H1 (cell line): ENCODE data around the gene SLC43A1. TPM values are rescaled to one million over a fixed set of nuclear protein-coding genes. Genes with fewer than 3 reads are reported as not detected.

Experiments
- CTCF ChIA-PET: fragments of 300-600 bp; sonication (Branson Sonifier 250); formaldehyde crosslinking; loops from one replicate; lab custom pipeline; 2021; ENCODE audit not compliant: partially characterized antibody; lab: Charles Lee
- POLR2A ChIA-PET: fragments of 300-600 bp; sonication (Branson Sonifier 250); formaldehyde crosslinking; loops from one replicate; lab custom pipeline; 2021; ENCODE audit warnings: inconsistent platforms; ENCODE audit not compliant: partially characterized antibody; lab: Charles Lee
- DNase-seq, 2 experiments: peaks; one replicate each; pipeline versions ENCODE4 v3.0.0 to v3.0.0-alpha.2; 2010 to 2022; ENCODE audit warnings: low spot score in 2 of 2, low read depth in 1 of 2, mixed read lengths in 1 of 2
- FAIRE-seq: peaks from 2 replicates; lab custom pipeline; 2011; peaks lifted over from hg19 to GRCh38; lab: Jason Lieb, UNC
- H2AFZ ChIP-seq: 2 replicates; pipeline ENCODE4 v1.8.1; 2012; ENCODE audit warnings: low read length, inconsistent platforms
- H2AK5ac ChIP-seq: 2 replicates; pipeline ENCODE4 v1.6.1; 2013; ENCODE audit warnings: low read depth, low read length
- H2BK120ac ChIP-seq: replicated peaks from 2 replicates; pipeline ENCODE3; 2013; ENCODE audit warnings: low read depth, low read length, inconsistent platforms
- H2BK12ac ChIP-seq: 2 replicates; pipeline ENCODE4 v1.6.1; 2013; ENCODE audit warnings: low read depth, low read length
- H2BK15ac ChIP-seq: 2 replicates; pipeline ENCODE4 v1.6.1; 2013; ENCODE audit warnings: low read length
- H2BK20ac ChIP-seq: 2 replicates; pipeline ENCODE4 v1.6.1; 2013; ENCODE audit warnings: low read length
- H2BK5ac ChIP-seq: 2 replicates; pipeline ENCODE4 v1.6.1; 2013; ENCODE audit warnings: low read depth, low read length
- H3K14ac ChIP-seq: 2 replicates; pipeline ENCODE4 v1.6.1; 2013; ENCODE audit warnings: inconsistent platforms; ENCODE audit not compliant: insufficient read length
- H3K18ac ChIP-seq: 2 replicates; pipeline ENCODE4 v1.6.1; 2013; ENCODE audit warnings: low read length; ENCODE audit errors: extremely low read depth
- H3K23ac ChIP-seq: 2 replicates; pipeline ENCODE4 v1.6.1; 2013; ENCODE audit warnings: inconsistent platforms; ENCODE audit not compliant: insufficient read length
- H3K23me2 ChIP-seq: 2 replicates; pipeline ENCODE4 v1.6.1; 2013; ENCODE audit warnings: low read depth, low read length
- H3K27ac ChIP-seq: 2 replicates; pipeline ENCODE4 v1.6.1; 2011; ENCODE audit warnings: low read depth, low read length, inconsistent platforms
- H3K27me3 ChIP-seq, 4 experiments: replicated peaks in 1 of 4; 1 replicate in 1 of 4; 2 replicates in 3 of 4; pipeline versions ENCODE4 v1.6.1 to v1.8.1; 2011 to 2013; ENCODE audit warnings: low read length in 3 of 4, mild to moderate bottlenecking in 3 of 4, inconsistent platforms in 2 of 4, mixed read lengths in 2 of 4, moderate library complexity in 1 of 4; ENCODE audit not compliant: control insufficient read depth in 3 of 4, insufficient read depth in 3 of 4; ENCODE audit errors: extremely low read depth in 1 of 4
- H3K36me3 ChIP-seq, 4 experiments: 2 replicates each; pipeline versions ENCODE4 v1.6.1 to v1.8.1; 2011 to 2013; ENCODE audit warnings: mild to moderate bottlenecking in 4 of 4, low read length in 3 of 4, moderate library complexity in 2 of 4, control low read depth in 1 of 4, inconsistent platforms in 1 of 4; ENCODE audit not compliant: insufficient read depth in 4 of 4, control insufficient read depth in 2 of 4
- H3K4ac ChIP-seq: replicated peaks from 2 replicates; pipeline ENCODE3; 2013; ENCODE audit warnings: low read length, low read depth, mixed read lengths, inconsistent platforms; ENCODE audit not compliant: insufficient read length
- H3K4me1 ChIP-seq, 4 experiments: replicated peaks in 1 of 4; 1 replicate in 1 of 4; 2 replicates in 3 of 4; pipeline versions ENCODE4 v1.6.1 to v1.8.1; 2011 to 2013; ENCODE audit warnings: low read length in 3 of 4, inconsistent platforms in 2 of 4, mixed read lengths in 1 of 4; ENCODE audit not compliant: insufficient read depth in 4 of 4, control insufficient read depth in 3 of 4
- H3K4me2 ChIP-seq, 2 experiments: 2 replicates each; pipeline versions ENCODE4 v1.6.1 to v1.8.1; 2011 to 2013; ENCODE audit warnings: low read depth in 2 of 2, low read length in 2 of 2, control low read depth in 1 of 2, inconsistent platforms in 1 of 2, mild to moderate bottlenecking in 1 of 2; ENCODE audit not compliant: insufficient read depth in 1 of 2
- H3K4me3 ChIP-seq, 4 experiments: fragments of 200-600, 300-600 bp in 1 of 4; sonication (generic), shearing (Covaris generic), sonication (Bioruptor Twin) in 1 of 4; 2 replicates each; pipeline versions ENCODE4 v1.5.1 to v1.8.1; 2011 to 2016; ENCODE audit warnings: low read length in 4 of 4, low read depth in 3 of 4, control low read depth in 2 of 4, inconsistent platforms in 2 of 4, mild to moderate bottlenecking in 2 of 4, mixed read lengths in 1 of 4, moderate library complexity in 1 of 4; ENCODE audit not compliant: insufficient read depth in 2 of 4; ENCODE audit errors: extremely low read depth in 1 of 4
- H3K56ac ChIP-seq: replicated peaks from 2 replicates; pipeline ENCODE3; 2013; ENCODE audit warnings: low read depth, mild to moderate bottlenecking, mixed read lengths, low read length, inconsistent platforms; ENCODE audit not compliant: insufficient read length
- H3K79me1 ChIP-seq: 2 replicates; pipeline ENCODE4 v1.6.1; 2013; ENCODE audit warnings: low read depth, low read length, control low read depth
- H3K79me2 ChIP-seq, 2 experiments: 2 replicates each; pipeline versions ENCODE4 v1.6.1 to v1.8.1; 2012 to 2013; ENCODE audit warnings: low read length in 2 of 2, mild to moderate bottlenecking in 2 of 2, inconsistent platforms in 1 of 2; ENCODE audit not compliant: insufficient read depth in 2 of 2, control insufficient read depth in 1 of 2
- H3K9ac ChIP-seq, 4 experiments: replicated peaks in 1 of 4; 1 replicate in 1 of 4; 2 replicates in 3 of 4; pipeline versions ENCODE4 v1.6.1 to v1.8.1; 2011 to 2013; ENCODE audit warnings: low read depth in 3 of 4, low read length in 3 of 4, control low read depth in 2 of 4, mild to moderate bottlenecking in 2 of 4, moderate library complexity in 2 of 4, inconsistent platforms in 1 of 4; ENCODE audit errors: extremely low read depth in 1 of 4
- H3K9me3 ChIP-seq, 2 experiments: 2 replicates each; pipeline versions ENCODE4 v1.6.1 to v1.8.1; 2012 to 2013; ENCODE audit warnings: mild to moderate bottlenecking in 2 of 2, moderate library complexity in 2 of 2, control low read depth in 1 of 2, inconsistent platforms in 1 of 2, low read depth in 1 of 2, low read length in 1 of 2, mixed read lengths in 1 of 2; ENCODE audit not compliant: insufficient read depth in 2 of 2
- H4K20me1 ChIP-seq, 2 experiments: replicated peaks in 1 of 2; 2 replicates each; pipeline versions ENCODE3 to v1.8.1; 2011 to 2013; ENCODE audit warnings: inconsistent platforms in 2 of 2, low read length in 2 of 2, mild to moderate bottlenecking in 1 of 2; ENCODE audit not compliant: insufficient read depth in 2 of 2, control insufficient read depth in 1 of 2
- H4K5ac ChIP-seq: 2 replicates; pipeline ENCODE4 v1.6.1; 2013; ENCODE audit warnings: low read length, low read depth, mixed read lengths, inconsistent platforms; ENCODE audit not compliant: insufficient read length
- H4K8ac ChIP-seq: 2 replicates; pipeline ENCODE4 v1.8.0; 2013; ENCODE audit warnings: mild to moderate bottlenecking, moderate library complexity, low read length, inconsistent platforms; ENCODE audit not compliant: insufficient read depth; ENCODE audit errors: extremely low read depth
- H4K91ac ChIP-seq: replicated peaks from 2 replicates; pipeline ENCODE3; 2013; ENCODE audit warnings: low read length, mixed read lengths, inconsistent platforms; ENCODE audit not compliant: insufficient read length
- EP300 ChIP-seq, 2 experiments: IDR thresholded peaks; 1 replicate in 1 of 2; 2 replicates in 1 of 2; pipeline ENCODE4 v1.6.1; 2011 to 2012; ENCODE audit warnings: low read depth in 2 of 2, low read length in 2 of 2, mild to moderate bottlenecking in 2 of 2, borderline replicate concordance in 1 of 2, inconsistent platforms in 1 of 2, moderate library complexity in 1 of 2
- TAF7 ChIP-seq: optimal IDR thresholded peaks from 2 replicates; pipeline ENCODE3; 2011; ENCODE audit warnings: low read depth, mild to moderate bottlenecking, inconsistent platforms, low read length, moderate library complexity, borderline replicate concordance
- WGBS, 2 experiments: shearing (Covaris generic) in 1 of 2; methylation state at CpG; one replicate each; pipeline versions ENCODE4 v1.1.6 to v1.1.7; 2013 to 2015; ENCODE audit warnings: low lambda C conversion rate in 2 of 2, mixed read lengths in 2 of 2, inconsistent platforms in 1 of 2, low coverage in 1 of 2, missing lambda C conversion rate in 1 of 2; ENCODE audit not compliant: insufficient replicate concordance in 2 of 2, insufficient coverage in 1 of 2, insufficient read length in 1 of 2; ENCODE audit errors: extremely low coverage in 1 of 2, missing lambda C conversion rate in 1 of 2; 5-methylcytosine and 5-hydroxymethylcytosine counted together
- polyA plus RNA-seq, 7 experiments: library from polyadenylated mRNA; depleted of rRNA in 3 of 7; stranded (reverse) in 5 of 7; unstranded in 2 of 7; fragments of >200 nt in 5 of 7; fragments of 200-250 nt in 2 of 7; gene quantifications; 1 replicate in 5 of 7; 2 replicates in 1 of 7; 4 replicates in 1 of 7; pipeline versions ENCODE4 v1.2.1 to v1.2.3, GENCODE V29; 2011 to 2013; ENCODE audit warnings: missing spikeins in 2 of 7, mixed read lengths in 2 of 7
- total RNA-seq: library from RNA; stranded (reverse); fragmentation: NEBNext Ultra II Directional; extraction: Animal tissue kit (Norgen Biotek cat#: 25700); gene quantifications from 2 replicates; pipeline ENCODE4 v1.2.1, GENCODE V29; 2021
- TF ChIP-seq, protein P1 (sequence below), 3 experiments: IDR thresholded peaks; 1 replicate in 2 of 3; 2 replicates in 1 of 3; pipeline versions ENCODE4 v1.5.1 to v1.6.1; 2011; ENCODE audit warnings: low read length in 3 of 3, mild to moderate bottlenecking in 3 of 3, inconsistent platforms in 2 of 3, low read depth in 1 of 3, moderate library complexity in 1 of 3; ENCODE audit not compliant: insufficient read depth in 1 of 3; ENCODE audit errors: control extremely low read depth in 1 of 3
- TF ChIP-seq, protein P2 (sequence below): IDR thresholded peaks from 2 replicates; pipeline ENCODE4 v1.6.1; 2012; ENCODE audit warnings: inconsistent platforms
- TF ChIP-seq, protein P3 (sequence below): IDR thresholded peaks from 2 replicates; pipeline ENCODE4 v1.6.1; 2011; ENCODE audit warnings: low read length, improper control_type of control experiment

The SLC43A1 gene
- total and polyA plus RNA-seq, 2 of the 8 experiments (the other 6 are each of a cell fraction or from before 2014, with no cell fraction given): 34.5 to 58.0 TPM

DNA sequence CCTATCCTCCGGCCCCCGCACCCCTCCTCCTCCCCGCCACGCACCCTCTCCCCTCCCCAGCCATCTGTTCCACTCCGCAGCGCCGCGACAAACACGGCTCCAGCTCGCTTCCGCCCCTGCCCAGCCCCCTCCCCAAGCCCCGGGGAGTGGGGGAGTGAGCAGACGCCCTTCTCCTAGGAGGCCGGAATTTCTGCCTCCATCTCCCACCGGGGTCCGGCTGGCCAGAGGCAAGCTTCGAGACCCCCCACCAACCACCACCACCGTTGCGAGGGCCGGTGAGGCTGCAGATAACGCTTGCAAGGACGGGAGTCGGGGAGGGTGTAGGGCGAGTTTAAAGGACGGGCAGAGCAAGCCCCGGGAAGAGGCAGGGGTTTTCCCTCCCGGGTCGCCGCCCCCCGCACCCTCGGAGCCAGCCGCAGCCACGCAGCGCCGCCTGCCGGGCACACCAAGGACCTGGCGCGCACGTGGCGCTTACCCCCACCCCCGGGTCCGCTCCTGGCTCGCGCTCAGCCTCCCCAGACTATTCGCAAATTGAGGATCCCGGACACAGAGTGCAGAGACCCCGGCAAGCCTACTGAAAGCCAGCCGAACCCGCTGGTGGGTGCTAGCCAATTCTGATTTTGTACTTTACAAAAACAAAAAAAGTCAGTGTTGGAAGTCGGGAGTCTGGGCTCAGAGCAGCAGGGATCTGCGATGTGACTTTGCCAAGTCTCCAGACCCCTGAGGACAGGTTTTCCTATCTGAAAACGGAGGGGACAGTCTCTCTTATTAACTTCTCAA, 32.5 kb downstream of the SLC43A1 start:
- Histone ChIP-seq H4K5ac (no peak overlapping the region), H3K4me2 (peak overlapping the region; percentile 83 to 86), H3K9me3 (no peaks in the 10 kb centered on the region), H2AK5ac (no peak overlapping the region), H3K56ac (no peak overlapping the region), H4K20me1 (peaks cover 0 to 1% of the 10 kb centered on the region in 2 experiments), H4K91ac (peak overlapping the region; percentile 41), H3K4ac (no peak overlapping the region), H3K23me2 (peaks cover 8% of the 10 kb centered on the region; the same call in 1 of the 2 replicates), H4K8ac (peak overlapping the region; percentile 4; the same call in 1 of the 2 replicates), H2BK15ac (peak overlapping the region; percentile 89; the same call in 1 of the 2 replicates), H3K27ac (no peak overlapping the region), H2BK12ac (0 out of 2 replicates have a peak overlapping the region, but pooled peaks have one; percentile 60), H3K4me1 (peaks cover 2 to 19% (median 6%) of the 10 kb centered on the region in 4 experiments), H3K9ac (peak overlapping the region in 3 of 4 experiments; percentile 4 to 50 (median 5); a peak in 2 of 7 replicates), H2AFZ (no peak overlapping the region), H3K79me2 (no peaks in the 10 kb centered on the region), H2BK120ac (peak overlapping the region; percentile 67), H3K79me1 (no peaks in the 10 kb centered on the region), H3K27me3 (peaks cover 0 to 13% (median 10%) of the 10 kb centered on the region in 4 experiments; a peak in 5 of 7 replicates), H2BK5ac (peak overlapping the region; percentile 66; the same call in 1 of the 2 replicates), H3K36me3 (peaks cover 0 to 9% (median 1%) of the 10 kb centered on the region in 4 experiments; a peak in 3 of 8 replicates), H3K18ac (peak overlapping the region; percentile 93), H3K14ac (no peak overlapping the region), H2BK20ac (peak overlapping the region; percentile 48; the same call in 1 of the 2 replicates), H3K4me3 (peak overlapping the region; percentile 44 to 78 (median 60)), H3K23ac (no peak overlapping the region)
- POLR2A ChIA-PET: interaction anchor here (0.6 to 11.2 kb wide), 19 partner anchors 10 to 169 kb away, joined by 3 to 141 read pairs (median 7); partner anchors contain the start of genes RTN4RL2, SLC43A1 and TNKS1BP1
- FAIRE-seq (no peak), DNase-seq (peak in 1 of 2 experiments; percentile 91)
- WGBS, 2 experiments: 4% methylated on average over 37 of the region's 52 CpGs; no CpG with 5 or more reads in 1 of the 2 experiments
- CTCF ChIA-PET: interaction anchor here (0.6 to 33.7 kb wide), 24 partner anchors 10 to 227 kb away, joined by 3 to 1146 read pairs (median 4); partner anchors contain the start of genes RTN4RL2, SLC43A1, SMTNL1 and TIMM10
- TF ChIP-seq EP300 (IDR thresholded peaks at IDR 0.05; ENCODE audit: borderline replicate concordance in 1 of 2, low read depth in 2 of 2, low read length in 2 of 2): peak in 1 of 2 experiments; percentile 60; a peak in 1 of 3 replicates
- TF ChIP-seq, protein P1, sequence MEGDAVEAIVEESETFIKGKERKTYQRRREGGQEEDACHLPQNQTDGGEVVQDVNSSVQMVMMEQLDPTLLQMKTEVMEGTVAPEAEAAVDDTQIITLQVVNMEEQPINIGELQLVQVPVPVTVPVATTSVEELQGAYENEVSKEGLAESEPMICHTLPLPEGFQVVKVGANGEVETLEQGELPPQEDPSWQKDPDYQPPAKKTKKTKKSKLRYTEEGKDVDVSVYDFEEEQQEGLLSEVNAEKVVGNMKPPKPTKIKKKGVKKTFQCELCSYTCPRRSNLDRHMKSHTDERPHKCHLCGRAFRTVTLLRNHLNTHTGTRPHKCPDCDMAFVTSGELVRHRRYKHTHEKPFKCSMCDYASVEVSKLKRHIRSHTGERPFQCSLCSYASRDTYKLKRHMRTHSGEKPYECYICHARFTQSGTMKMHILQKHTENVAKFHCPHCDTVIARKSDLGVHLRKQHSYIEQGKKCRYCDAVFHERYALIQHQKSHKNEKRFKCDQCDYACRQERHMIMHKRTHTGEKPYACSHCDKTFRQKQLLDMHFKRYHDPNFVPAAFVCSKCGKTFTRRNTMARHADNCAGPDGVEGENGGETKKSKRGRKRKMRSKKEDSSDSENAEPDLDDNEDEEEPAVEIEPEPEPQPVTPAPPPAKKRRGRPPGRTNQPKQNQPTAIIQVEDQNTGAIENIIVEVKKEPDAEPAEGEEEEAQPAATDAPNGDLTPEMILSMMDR (IDR thresholded peaks at IDR 0.05; ENCODE audit: control extremely low read depth in 1 of 3, insufficient read depth in 1 of 3, low read depth in 1 of 3, low read length in 3 of 3): peak; percentile 84 to 92 (median 91)
- TF ChIP-seq, protein P2, sequence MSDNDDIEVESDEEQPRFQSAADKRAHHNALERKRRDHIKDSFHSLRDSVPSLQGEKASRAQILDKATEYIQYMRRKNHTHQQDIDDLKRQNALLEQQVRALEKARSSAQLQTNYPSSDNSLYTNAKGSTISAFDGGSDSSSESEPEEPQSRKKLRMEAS: peak; percentile 99
- TF ChIP-seq, protein P3, sequence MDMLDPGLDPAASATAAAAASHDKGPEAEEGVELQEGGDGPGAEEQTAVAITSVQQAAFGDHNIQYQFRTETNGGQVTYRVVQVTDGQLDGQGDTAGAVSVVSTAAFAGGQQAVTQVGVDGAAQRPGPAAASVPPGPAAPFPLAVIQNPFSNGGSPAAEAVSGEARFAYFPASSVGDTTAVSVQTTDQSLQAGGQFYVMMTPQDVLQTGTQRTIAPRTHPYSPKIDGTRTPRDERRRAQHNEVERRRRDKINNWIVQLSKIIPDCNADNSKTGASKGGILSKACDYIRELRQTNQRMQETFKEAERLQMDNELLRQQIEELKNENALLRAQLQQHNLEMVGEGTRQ: 0 out of 2 replicates have a peak, but pooled peaks have one; percentile 43
- TF ChIP-seq TAF7: no peak
